ENCODE results near the gene DDR2.

DNA sequence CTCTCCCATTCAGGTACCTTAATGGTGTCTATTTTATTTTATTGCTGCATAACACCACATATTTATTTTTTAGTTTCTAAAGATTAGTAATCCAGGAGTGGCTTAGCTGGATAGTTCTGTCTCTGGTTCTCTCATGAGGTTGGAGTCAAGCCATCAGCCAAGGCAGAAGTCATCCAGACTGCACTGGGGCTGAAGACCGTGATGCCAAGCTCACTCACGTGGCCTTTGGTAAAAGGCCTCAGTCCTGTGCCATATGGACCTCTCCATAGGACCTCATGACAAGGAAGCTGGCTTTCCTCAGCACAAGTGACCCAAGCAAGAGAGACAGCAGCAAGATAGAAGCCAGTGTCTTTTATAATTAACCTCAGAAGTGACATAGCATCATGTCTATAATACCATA is 23.0 kb upstream of the DDR2 start:
- TF ChIP-seq POLR2AphosphoS5 (IDR thresholded peaks at IDR 0.05; ENCODE audit: low read depth, low read length) (no peak), SIN3A (IDR thresholded peaks at IDR 0.05; ENCODE audit: borderline replicate concordance, insufficient read depth, low read length) (no peak), TAF1 (IDR thresholded peaks at IDR 0.05; ENCODE audit: borderline replicate concordance, insufficient read depth, low read length) (no peak), FOXP2 (optimal IDR thresholded peaks at IDR 0.05; ENCODE audit: borderline replicate concordance, extremely low read depth, extremely low read length, insufficient read depth) (no peak)
- TF ChIP-seq, protein P1, sequence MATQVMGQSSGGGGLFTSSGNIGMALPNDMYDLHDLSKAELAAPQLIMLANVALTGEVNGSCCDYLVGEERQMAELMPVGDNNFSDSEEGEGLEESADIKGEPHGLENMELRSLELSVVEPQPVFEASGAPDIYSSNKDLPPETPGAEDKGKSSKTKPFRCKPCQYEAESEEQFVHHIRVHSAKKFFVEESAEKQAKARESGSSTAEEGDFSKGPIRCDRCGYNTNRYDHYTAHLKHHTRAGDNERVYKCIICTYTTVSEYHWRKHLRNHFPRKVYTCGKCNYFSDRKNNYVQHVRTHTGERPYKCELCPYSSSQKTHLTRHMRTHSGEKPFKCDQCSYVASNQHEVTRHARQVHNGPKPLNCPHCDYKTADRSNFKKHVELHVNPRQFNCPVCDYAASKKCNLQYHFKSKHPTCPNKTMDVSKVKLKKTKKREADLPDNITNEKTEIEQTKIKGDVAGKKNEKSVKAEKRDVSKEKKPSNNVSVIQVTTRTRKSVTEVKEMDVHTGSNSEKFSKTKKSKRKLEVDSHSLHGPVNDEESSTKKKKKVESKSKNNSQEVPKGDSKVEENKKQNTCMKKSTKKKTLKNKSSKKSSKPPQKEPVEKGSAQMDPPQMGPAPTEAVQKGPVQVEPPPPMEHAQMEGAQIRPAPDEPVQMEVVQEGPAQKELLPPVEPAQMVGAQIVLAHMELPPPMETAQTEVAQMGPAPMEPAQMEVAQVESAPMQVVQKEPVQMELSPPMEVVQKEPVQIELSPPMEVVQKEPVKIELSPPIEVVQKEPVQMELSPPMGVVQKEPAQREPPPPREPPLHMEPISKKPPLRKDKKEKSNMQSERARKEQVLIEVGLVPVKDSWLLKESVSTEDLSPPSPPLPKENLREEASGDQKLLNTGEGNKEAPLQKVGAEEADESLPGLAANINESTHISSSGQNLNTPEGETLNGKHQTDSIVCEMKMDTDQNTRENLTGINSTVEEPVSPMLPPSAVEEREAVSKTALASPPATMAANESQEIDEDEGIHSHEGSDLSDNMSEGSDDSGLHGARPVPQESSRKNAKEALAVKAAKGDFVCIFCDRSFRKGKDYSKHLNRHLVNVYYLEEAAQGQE (IDR thresholded peaks at IDR 0.05; ENCODE audit: insufficient read depth in 1 of 2, low read depth in 2 of 2, low read length in 2 of 2), result no peak

All from PFSK-1 (cell line).